NCI-H82 treated with DMSO at 0.1 percent for 48 hours (cell line): Measurements from ENCODE around the gene LCN2.
A peak's percentile ranks its signal among the peaks of the same experiment; 100 is the strongest.
"Not testable (repeated sequence)": the region's sequence is repeated elsewhere in the genome, so short reads cannot be mapped to it uniquely, and the experiment has no call there.

Experiments
- DNase-seq: peaks from one replicate; lab custom pipeline; 2025; ENCODE audit not compliant: unreplicated experiment; lab: John Stamatoyannopoulos, UW

LCN2 gene

GRCh38 chr9:128149001-128149701 lies at the start of gene LCN2:
LCN2 (plus strand) TSS chr9:128149453; CDS start chr9:128149526, 73 bp downstream.
- DNase-seq, result no peak

DNA sequence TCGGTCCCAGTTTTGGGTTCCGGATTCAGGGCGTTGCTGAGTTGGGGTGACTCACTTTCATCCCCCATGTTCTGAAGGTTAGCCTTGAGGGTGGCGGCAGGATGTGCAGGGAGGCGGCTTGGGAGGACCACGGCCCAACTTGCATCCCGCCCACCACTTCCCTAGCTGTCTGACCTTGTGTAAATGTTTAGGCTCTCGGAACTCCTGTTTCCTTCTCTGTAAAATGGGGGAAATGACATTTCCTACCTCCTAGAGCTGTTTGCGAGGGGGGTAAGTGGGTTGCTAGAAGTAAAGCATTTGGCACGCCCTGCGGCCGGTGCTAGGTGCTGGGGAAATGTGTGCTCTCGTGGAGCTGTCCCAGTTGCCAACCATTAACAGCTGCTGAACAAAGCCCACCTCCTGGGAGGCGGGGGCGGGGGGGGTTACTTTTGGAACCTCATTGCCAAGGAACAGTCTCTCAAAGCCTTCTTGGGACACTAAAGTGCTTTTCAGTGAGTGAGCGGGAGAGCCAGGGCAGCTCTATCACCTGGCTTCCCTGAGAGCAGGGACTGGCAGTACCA lies 49.2 kb upstream of the LCN2 start:
- DNase-seq, result no peak

DNA sequence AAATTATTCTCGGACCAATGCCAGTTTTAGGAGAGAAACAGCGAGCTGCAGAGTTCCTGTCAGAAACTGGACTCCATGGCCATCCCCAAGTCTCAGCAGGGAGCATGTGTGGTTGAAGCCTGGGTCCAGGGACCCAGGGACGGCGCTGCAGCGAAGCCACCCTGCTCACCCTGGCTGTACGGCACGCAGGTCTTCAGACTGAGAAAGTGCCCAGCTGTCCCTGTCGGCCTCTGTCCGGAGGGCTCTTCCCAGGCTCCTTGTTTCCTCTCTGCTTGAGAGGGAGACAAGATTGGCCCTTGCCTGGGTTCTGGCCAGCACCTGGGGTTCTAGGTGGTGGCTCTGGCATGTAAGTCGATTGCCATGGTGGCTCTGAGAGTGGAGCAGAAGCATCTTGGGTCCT lies 48.7 kb upstream of the LCN2 start:
- DNase-seq, result no peak

DNA sequence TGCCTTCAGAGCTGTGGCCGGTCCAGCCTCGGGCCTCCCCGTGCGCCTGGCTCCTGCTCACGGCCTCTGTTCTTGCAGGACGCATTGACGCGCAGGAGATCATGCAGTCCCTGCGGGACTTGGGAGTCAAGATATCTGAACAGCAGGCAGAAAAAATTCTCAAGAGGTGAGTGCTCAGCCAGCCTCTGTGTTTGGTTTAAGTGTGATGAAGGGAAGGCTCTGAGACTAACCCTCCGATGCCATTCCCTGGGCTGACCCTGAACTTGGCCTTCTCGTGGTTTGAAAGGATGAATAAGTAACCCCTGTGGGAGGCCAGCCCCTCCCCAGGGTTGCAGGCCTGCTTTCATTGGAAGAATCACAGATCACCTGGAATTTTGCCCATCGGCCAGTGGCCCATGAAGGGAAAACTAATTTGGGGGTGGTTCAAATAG lies 48.0 kb upstream of the LCN2 start:
- no peak for DNase-seq

DNA sequence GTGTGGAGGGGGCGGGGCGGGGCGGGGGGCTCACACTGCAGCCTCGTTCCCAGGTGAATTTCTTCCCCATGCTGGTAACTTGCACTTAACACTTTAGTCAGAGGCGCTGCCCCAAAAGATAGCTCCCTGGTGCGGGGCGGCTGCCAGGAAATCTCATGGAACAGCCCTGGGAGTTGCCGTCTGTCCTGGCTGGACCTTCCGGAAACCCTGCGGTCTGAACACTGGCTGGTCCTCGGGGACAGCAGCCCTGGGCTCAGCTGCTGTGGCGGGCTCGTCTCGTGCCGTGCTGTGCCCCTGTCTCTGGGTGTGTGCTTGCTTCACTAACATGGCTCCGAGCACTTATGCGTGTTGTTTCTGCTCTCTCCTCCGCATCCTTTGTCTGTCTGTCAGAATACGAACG lies 47.6 kb upstream of the LCN2 start:
- no peak for DNase-seq

- DNase-seq, result no peak
Observed at GRCh38 chr9:128102196-128102595, 47.1 kb upstream of the LCN2 start.

- DNase-seq, result no peak
Observed at GRCh38 chr9:128102861-128103588, 46.2 kb upstream of the LCN2 start.

- no peak for DNase-seq
Observed at GRCh38 chr9:128103589-128103962, 45.7 kb upstream of the LCN2 start.

DNA sequence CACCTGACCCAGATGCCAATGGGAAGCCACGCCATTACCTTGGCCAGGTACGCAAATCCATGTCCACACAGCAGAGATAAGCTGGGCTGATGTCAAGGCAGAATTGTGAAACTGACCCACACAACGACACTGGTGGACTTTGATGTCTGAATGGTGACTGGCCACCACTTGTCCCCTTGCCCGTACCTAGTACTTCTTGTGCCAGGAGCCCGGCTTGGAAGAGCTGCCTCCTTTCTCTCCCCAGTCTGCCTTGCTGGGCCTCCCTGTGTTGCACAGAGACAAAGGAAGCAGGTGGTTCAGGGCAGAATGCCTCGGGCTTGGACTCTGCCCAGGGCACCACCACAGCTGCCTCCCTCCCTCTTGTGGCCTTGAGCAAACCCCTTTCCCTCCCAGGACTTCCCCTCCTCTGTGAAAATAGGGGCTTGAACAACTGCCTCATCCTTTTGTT lies 45.1 kb upstream of the LCN2 start:
- DNase-seq, result no peak

DNA sequence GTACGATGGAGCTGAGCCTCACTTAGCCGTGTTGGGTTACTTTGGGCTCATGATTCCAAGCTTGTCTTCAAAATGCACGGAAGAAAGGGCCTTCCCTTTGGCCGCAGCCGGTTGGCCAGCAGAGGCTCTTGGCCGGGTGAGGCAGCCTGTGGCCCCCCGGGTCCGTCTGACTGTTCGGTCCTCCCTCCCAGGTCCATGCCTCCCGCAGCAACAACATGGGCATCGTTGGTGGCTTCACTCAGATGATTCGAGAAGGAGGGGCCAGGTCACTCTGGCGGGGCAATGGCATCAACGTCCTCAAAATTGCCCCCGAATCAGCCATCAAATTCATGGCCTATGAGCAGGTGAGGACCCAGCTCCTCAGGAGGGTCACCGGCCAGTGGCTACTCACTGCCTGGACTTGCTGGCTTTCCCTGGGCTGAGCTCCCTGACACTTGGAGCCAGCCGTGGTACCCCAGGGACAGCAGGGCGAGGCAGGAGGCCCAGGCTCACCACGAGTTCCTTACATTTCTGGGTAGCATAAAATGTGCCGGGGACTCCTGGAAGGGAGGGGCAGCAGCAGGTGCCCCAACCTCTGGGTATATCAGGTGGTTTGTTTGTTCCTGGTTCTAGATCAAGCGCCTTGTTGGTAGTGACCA lies 43.6 kb upstream of the LCN2 start:
- DNase-seq, result no peak

DNA sequence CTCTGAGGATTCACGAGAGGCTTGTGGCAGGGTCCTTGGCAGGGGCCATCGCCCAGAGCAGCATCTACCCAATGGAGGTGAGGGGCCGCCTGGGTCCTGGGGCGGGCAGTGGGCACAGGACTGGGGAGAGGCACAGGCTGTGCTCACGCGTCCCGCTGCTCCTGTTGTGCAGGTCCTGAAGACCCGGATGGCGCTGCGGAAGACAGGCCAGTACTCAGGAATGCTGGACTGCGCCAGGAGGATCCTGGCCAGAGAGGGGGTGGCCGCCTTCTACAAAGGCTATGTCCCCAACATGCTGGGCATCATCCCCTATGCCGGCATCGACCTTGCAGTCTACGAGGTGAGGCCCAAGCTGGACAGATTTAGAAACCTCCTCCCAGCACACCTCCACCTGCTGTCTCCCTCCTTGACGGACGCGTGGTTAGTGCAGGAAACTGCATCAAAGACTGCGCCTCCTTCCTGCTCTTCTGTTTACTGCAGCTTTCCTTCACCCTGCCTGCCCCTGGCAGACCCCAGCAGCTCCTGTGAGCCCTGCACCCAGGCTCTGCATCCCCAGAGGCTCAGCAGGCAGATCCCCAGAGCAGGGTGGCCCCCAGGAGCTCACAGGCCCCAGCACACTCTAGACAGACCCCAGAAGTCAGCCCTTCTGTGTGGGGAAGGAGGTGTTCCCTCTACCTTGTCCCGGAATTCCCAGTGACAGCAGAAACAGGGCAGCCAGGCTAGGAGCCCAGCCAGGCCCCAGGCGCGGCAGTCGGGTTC lies 42.9 kb upstream of the LCN2 start:
- no peak for DNase-seq

DNA sequence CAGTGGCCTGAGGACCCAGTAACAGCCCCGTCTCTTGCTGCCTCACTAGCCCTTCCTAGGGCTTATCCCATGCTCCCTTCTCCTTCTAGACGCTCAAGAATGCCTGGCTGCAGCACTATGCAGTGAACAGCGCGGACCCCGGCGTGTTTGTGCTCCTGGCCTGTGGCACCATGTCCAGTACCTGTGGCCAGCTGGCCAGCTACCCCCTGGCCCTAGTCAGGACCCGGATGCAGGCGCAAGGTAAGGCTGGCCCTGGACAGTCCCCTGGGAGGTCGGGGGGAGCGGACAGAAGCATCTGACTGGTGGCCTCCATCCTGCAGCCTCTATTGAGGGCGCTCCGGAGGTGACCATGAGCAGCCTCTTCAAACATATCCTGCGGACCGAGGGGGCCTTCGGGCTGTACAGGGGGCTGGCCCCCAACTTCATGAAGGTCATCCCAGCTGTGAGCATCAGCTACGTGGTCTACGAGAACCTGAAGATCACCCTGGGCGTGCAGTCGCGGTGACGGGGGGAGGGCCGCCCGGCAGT lies 42.2 kb upstream of the LCN2 start:
- DNase-seq, result no peak

DNA sequence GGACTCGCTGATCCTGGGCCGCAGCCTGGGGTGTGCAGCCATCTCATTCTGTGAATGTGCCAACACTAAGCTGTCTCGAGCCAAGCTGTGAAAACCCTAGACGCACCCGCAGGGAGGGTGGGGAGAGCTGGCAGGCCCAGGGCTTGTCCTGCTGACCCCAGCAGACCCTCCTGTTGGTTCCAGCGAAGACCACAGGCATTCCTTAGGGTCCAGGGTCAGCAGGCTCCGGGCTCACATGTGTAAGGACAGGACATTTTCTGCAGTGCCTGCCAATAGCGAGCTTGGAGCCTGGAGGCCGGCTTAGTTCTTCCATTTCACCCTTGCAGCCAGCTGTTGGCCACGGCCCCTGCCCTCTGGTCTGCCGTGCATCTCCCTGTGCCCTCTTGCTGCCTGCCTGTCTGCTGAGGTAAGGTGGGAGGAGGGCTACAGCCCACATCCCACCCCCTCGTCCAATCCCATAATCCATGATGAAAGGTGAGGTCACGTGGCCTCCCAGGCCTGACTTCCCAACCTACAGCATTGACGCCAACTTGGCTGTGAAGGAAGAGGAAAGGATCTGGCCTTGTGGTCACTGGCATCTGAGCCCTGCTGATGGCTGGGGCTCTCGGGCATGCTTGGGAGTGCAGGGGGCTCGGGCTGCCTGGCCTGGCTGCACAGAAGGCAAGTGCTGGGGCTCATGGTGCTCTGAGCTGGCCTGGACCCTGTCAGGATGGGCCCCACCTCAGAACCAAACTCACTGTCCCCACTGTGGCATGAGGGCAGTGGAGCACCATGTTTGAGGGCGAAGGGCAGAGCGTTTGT lies 41.6 kb upstream of the LCN2 start:
- DNase-seq, result no peak

DNA sequence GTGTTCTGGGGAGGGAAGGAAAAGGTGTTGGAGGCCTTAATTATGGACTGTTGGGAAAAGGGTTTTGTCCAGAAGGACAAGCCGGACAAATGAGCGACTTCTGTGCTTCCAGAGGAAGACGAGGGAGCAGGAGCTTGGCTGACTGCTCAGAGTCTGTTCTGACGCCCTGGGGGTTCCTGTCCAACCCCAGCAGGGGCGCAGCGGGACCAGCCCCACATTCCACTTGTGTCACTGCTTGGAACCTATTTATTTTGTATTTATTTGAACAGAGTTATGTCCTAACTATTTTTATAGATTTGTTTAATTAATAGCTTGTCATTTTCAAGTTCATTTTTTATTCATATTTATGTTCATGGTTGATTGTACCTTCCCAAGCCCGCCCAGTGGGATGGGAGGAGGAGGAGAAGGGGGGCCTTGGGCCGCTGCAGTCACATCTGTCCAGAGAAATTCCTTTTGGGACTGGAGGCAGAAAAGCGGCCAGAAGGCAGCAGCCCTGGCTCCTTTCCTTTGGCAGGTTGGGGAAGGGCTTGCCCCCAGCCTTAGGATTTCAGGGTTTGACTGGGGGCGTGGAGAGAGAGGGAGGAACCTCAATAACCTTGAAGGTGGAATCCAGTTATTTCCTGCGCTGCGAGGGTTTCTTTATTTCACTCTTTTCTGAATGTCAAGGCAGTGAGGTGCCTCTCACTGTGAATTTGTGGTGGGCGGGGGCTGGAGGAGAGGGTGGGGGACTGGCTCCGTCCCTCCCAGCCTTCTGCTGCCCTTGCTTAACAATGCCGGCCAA lies 40.8 kb upstream of the LCN2 start:
- no peak for DNase-seq

GRCh38 chr9:128109050-128109709 lies 40.1 kb upstream of the LCN2 start:
- DNase-seq, result no peak

GRCh38 chr9:128111726-128112125 lies 37.5 kb upstream of the LCN2 start:
- DNase-seq, result not testable (repeated sequence)

GRCh38 chr9:128113526-128114325 lies 35.5 kb upstream of the LCN2 start:
- peak; percentile 81 for DNase-seq
